Keratinocyte (primary cell): ENCODE results near the gene PAM16. TPM values are rescaled to one million over a fixed set of nuclear protein-coding genes. Genes with fewer than 3 reads are reported as not detected.

ENCODE experiments used
- DNase-seq: peaks from one replicate; pipeline ENCODE4 v3.0.0-alpha.2; 2011; ENCODE audit warnings: low read depth, missing footprints, low spot score
- FAIRE-seq: peaks from 2 replicates; lab custom pipeline; 2011; peaks lifted over from hg19 to GRCh38; lab: Jason Lieb, UNC
- H2AFZ ChIP-seq: 2 replicates; pipeline ENCODE4 v1.6.0; 2012; ENCODE audit warnings: low read length, control low read depth, inconsistent platforms; ENCODE audit not compliant: control insufficient read depth
- H3K27ac ChIP-seq: 2 replicates; pipeline ENCODE4 v1.5.1; 2011; ENCODE audit warnings: low read length; ENCODE audit not compliant: control insufficient read depth, insufficient read depth
- H3K27me3 ChIP-seq: 3 replicates; pipeline ENCODE4 v1.6.0; 2011; ENCODE audit warnings: low read length; ENCODE audit not compliant: control insufficient read depth, insufficient read depth; ENCODE audit errors: extremely low read depth
- H3K36me3 ChIP-seq, 2 experiments: 2 replicates in 1 of 2; 3 replicates in 1 of 2; pipeline ENCODE4 v1.5.1; 2011; ENCODE audit warnings: low read length in 2 of 2, mild to moderate bottlenecking in 1 of 2; ENCODE audit not compliant: control insufficient read depth in 2 of 2, insufficient read depth in 2 of 2; ENCODE audit errors: extremely low read depth in 1 of 2
- H3K4me1 ChIP-seq: 3 replicates; pipeline ENCODE4 v1.5.1; 2011; ENCODE audit warnings: low read length; ENCODE audit not compliant: control insufficient read depth, insufficient read depth; ENCODE audit errors: extremely low read depth
- H3K4me2 ChIP-seq: 3 replicates; pipeline ENCODE4 v1.6.0; 2011; ENCODE audit warnings: low read depth, low read length; ENCODE audit not compliant: control insufficient read depth, insufficient read depth; ENCODE audit errors: extremely low read depth
- H3K4me3 ChIP-seq, 3 experiments: fragments of 200-600 bp in 1 of 3; sonication (generic) in 1 of 3; 2 replicates in 2 of 3; 3 replicates in 1 of 3; pipeline ENCODE4 v1.5.1; 2011 to 2016; ENCODE audit warnings: low read length in 3 of 3, mild to moderate bottlenecking in 3 of 3, control low read depth in 2 of 3, inconsistent platforms in 1 of 3, low read depth in 1 of 3, mixed read lengths in 1 of 3, mixed run types in 1 of 3, moderate library complexity in 1 of 3; ENCODE audit not compliant: control insufficient read depth in 2 of 3, insufficient read depth in 2 of 3; ENCODE audit errors: extremely low read depth in 1 of 3
- H3K79me2 ChIP-seq: 2 replicates; pipeline ENCODE4 v1.6.0; 2012; ENCODE audit warnings: low read length; ENCODE audit not compliant: control insufficient read depth, insufficient read depth
- H3K9ac ChIP-seq: 3 replicates; pipeline ENCODE4 v1.6.0; 2011; ENCODE audit warnings: low read length; ENCODE audit not compliant: control insufficient read depth, insufficient read depth; ENCODE audit errors: extremely low read depth
- H3K9me1 ChIP-seq: 3 replicates; pipeline ENCODE4 v1.6.0; 2011; ENCODE audit warnings: low read length; ENCODE audit not compliant: control insufficient read depth, insufficient read depth; ENCODE audit errors: extremely low read depth
- H3K9me3 ChIP-seq: 2 replicates; pipeline ENCODE4 v1.5.1; 2012; ENCODE audit warnings: low read depth, low read length; ENCODE audit not compliant: control insufficient read depth
- H4K20me1 ChIP-seq: 3 replicates; pipeline ENCODE4 v1.6.0; 2011; ENCODE audit warnings: low read length; ENCODE audit not compliant: control insufficient read depth, insufficient read depth; ENCODE audit errors: extremely low read depth
- CTCF ChIP-seq, 3 experiments: IDR thresholded peaks in 1 of 3; conservative IDR thresholded peaks in 1 of 3; optimal IDR thresholded peaks in 1 of 3; 2 replicates in 2 of 3; 3 replicates in 1 of 3; pipeline versions ENCODE3 to v1.5.1; 2011; ENCODE audit warnings: low read length in 3 of 3, mild to moderate bottlenecking in 3 of 3, moderate library complexity in 2 of 3, control low read depth in 1 of 3, inconsistent platforms in 1 of 3; ENCODE audit not compliant: insufficient read depth in 2 of 3; ENCODE audit errors: extremely low read depth in 1 of 3
- EZH2 ChIP-seq: IDR thresholded peaks from one replicate; pipeline ENCODE4 v1.6.1; 2012; ENCODE audit warnings: inconsistent platforms, mild to moderate bottlenecking, low read length, moderate library complexity
- dilution Hi-C: fragments of 300-500 bp; cut with MboI; formaldehyde crosslinking; loops from one replicate; pipeline ENCODE4 v1.7.0; 2020; ENCODE audit warnings: low sequenced_read_pairs; ENCODE audit not compliant: extremely low pct_ligation_motif_present
- polyA plus RNA-seq, 5 experiments: library from polyadenylated mRNA; depleted of rRNA in 3 of 5; stranded (reverse) in 3 of 5; stranded (forward) in 1 of 5; unstranded in 1 of 5; fragments of >200 nt; gene quantifications; 1 replicate in 1 of 5; 2 replicates in 3 of 5; 3 replicates in 1 of 5; pipeline versions ENCODE4 v1.2.1 to v1.2.3, GENCODE V29; 2011 to 2012; ENCODE audit warnings: missing spikeins in 2 of 5, low read depth in 1 of 5, low replicate concordance in 1 of 5

Gene PAM16
- polyA plus RNA-seq, 1 donor (not counting 4 experiments of a cell fraction or from before 2014, with no cell fraction given), result 32.7 TPM

- dilution Hi-C loops, result no loop called here
- no peaks in the 10 kb centered on the region for H3K9me3 ChIP-seq
- H4K20me1 ChIP-seq, result no peaks in the 10 kb centered on the region
- no peak overlapping the region for H2AFZ ChIP-seq
- no peaks in the 10 kb centered on the region for H3K27me3 ChIP-seq
- H3K4me2 ChIP-seq, result no peak overlapping the region
- no peak overlapping the region for H3K27ac ChIP-seq
- no peaks in the 10 kb centered on the region for H3K79me2 ChIP-seq
- no peaks in the 10 kb centered on the region for H3K9me1 ChIP-seq
- no peak for FAIRE-seq
- H3K36me3 ChIP-seq, result no peaks in the 10 kb centered on the region
- no peak overlapping the region for H3K4me3 ChIP-seq
- H3K4me1 ChIP-seq, result peaks cover 21% of the 10 kb centered on the region
- TF ChIP-seq EZH2 (no peak), CTCF (optimal IDR thresholded peaks at IDR 0.05 in 1 of 3, IDR thresholded peaks at IDR 0.05 in 1 of 3, conservative IDR thresholded peaks at IDR 0.05 in 1 of 3; ENCODE audit: extremely low read depth in 1 of 3, insufficient read depth in 2 of 3, low read length in 3 of 3) (no peak)
- no peak for DNase-seq
- H3K9ac ChIP-seq, result no peak overlapping the region
Measured at GRCh38 chr16:4309102-4309832, 41.9 kb downstream of the PAM16 start.

- no peaks in the 10 kb centered on the region for H3K79me2 ChIP-seq
- peak overlapping the region; percentile 83 for H3K4me2 ChIP-seq
- H2AFZ ChIP-seq, result peak overlapping the region; percentile 61
- H3K4me3 ChIP-seq, result peak overlapping the region; percentile 35 to 84 (median 82)
- H3K4me1 ChIP-seq, result peaks cover 21% of the 10 kb centered on the region
- TF ChIP-seq CTCF (optimal IDR thresholded peaks at IDR 0.05 in 1 of 3, IDR thresholded peaks at IDR 0.05 in 1 of 3, conservative IDR thresholded peaks at IDR 0.05 in 1 of 3; ENCODE audit: extremely low read depth in 1 of 3, insufficient read depth in 2 of 3, low read length in 3 of 3), result no peak
- no peak for TF ChIP-seq EZH2
- no peaks in the 10 kb centered on the region for H3K9me1 ChIP-seq
- H3K9ac ChIP-seq, result peak overlapping the region; percentile 62
- no peaks in the 10 kb centered on the region for H4K20me1 ChIP-seq
- H3K27me3 ChIP-seq, result no peaks in the 10 kb centered on the region
- peak overlapping the region; percentile 60 for H3K27ac ChIP-seq
- H3K9me3 ChIP-seq, result no peaks in the 10 kb centered on the region
- H3K36me3 ChIP-seq, result no peaks in the 10 kb centered on the region
- no peak for DNase-seq
- FAIRE-seq, result peak; percentile 17
- dilution Hi-C loops, result no loop called here
Measured at GRCh38 chr16:4307215-4308037, 43.7 kb downstream of the PAM16 start.
